Kidney (tissue), 14 donors: Measurements from ENCODE around the gene ENTPD2. TPM values are rescaled to one million over a fixed set of nuclear protein-coding genes. Genes with fewer than 3 reads are reported as not detected.

Source experiments
- DNase-seq, 5 donors: peaks; one replicate each; pipeline ENCODE4 v3.0.0-alpha.2; 2013 to 2020
- FAIRE-seq: peaks from 2 replicates; lab custom pipeline; 2012; peaks lifted over from hg19 to GRCh38; lab: Jason Lieb, UNC
- H3K27ac ChIP-seq, 2 donors: one replicate each; pipeline ENCODE4 v1.7.0; 2013; ENCODE audit warnings: low read depth in 2 of 2, low read length in 2 of 2, inconsistent platforms in 1 of 2
- H3K27me3 ChIP-seq: one replicate; pipeline ENCODE4 v1.7.1; 2013; ENCODE audit warnings: low read length, inconsistent platforms; ENCODE audit not compliant: control insufficient read depth, insufficient read depth
- H3K36me3 ChIP-seq, 3 donors: one replicate each; pipeline versions ENCODE4 v1.7.0 to v1.7.1; 2013; ENCODE audit warnings: low read length in 3 of 3, control low read depth in 1 of 3, inconsistent platforms in 1 of 3; ENCODE audit not compliant: insufficient read depth in 3 of 3, control insufficient read depth in 2 of 3
- H3K4me1 ChIP-seq, 3 donors: one replicate each; pipeline versions ENCODE4 v1.7.0 to v1.7.1; 2013; ENCODE audit warnings: low read length in 3 of 3, inconsistent platforms in 1 of 3, low read depth in 1 of 3; ENCODE audit not compliant: control insufficient read depth in 2 of 3, insufficient read depth in 2 of 3
- H3K4me3 ChIP-seq, 3 donors: one replicate each; pipeline versions ENCODE4 v1.7.0 to v1.8.1; 2013; ENCODE audit warnings: low read length in 3 of 3, control low read depth in 1 of 3, inconsistent platforms in 1 of 3
- H3K9ac ChIP-seq, 3 donors: one replicate each; pipeline versions ENCODE4 v1.7.0 to v1.7.1; 2013; ENCODE audit warnings: low read length in 3 of 3, control low read depth in 1 of 3, inconsistent platforms in 1 of 3
- H3K9me3 ChIP-seq, 3 donors: one replicate each; pipeline versions ENCODE4 v1.7.0 to v1.7.1; 2013; ENCODE audit warnings: low read length in 3 of 3, control low read depth in 1 of 3, inconsistent platforms in 1 of 3; ENCODE audit not compliant: control insufficient read depth in 2 of 3, insufficient read depth in 1 of 3
- CTCF ChIP-seq: IDR thresholded peaks from 3 replicates; pipeline ENCODE4 v1.5.1; 2012; ENCODE audit warnings: mild to moderate bottlenecking, moderate library complexity, borderline replicate concordance; ENCODE audit not compliant: insufficient read depth; ENCODE audit errors: extremely low read depth
- intact Hi-C: fragments of 100-400 bp; cut with DNase I; formaldehyde crosslinking; loops from one replicate; pipeline ENCODE4 v1.11.1; 2022
- polyA plus RNA-seq: library from polyadenylated mRNA; stranded (reverse); fragments of 350-450 nt; fragmentation: Illumina TruSeq; extraction: RNeasy Lipid Tissue Mini Kit (QIAGEN cat#74804); gene quantifications from one replicate; pipeline ENCODE4 v1.2.3, GENCODE V29; 2014; ENCODE audit warnings: low read depth, low replicate concordance; ENCODE audit not compliant: insufficient read depth
- total RNA-seq: library from RNA; stranded (reverse); fragmentation: NEBNext Ultra II Directional; extraction: Animal tissue kit (Norgen Biotek cat#: 25700); gene quantifications from one replicate; pipeline ENCODE4 v1.2.1, GENCODE V29; 2021
- donor health status: control.
- donor health status: control.
- donor health status: control.
- donor health status: control.
- donor health status: control.
- donor health status: DM: yes; HTN: yes; CAD: no.
- donor health status: Normal renal cell carcinoma (clear cell type).

Gene ENTPD2
- total and polyA plus RNA-seq, 2 donors from 2014 or later = 5.5 to 9.3 TPM

GRCh38 chr9:137097761-137098462 is 44.1 kb upstream of the ENTPD2 start:
- H3K4me3 ChIP-seq = no peak overlapping the region
- intact Hi-C loops = no loop called here
- no peak for TF ChIP-seq CTCF
- no peak overlapping the region for H3K27ac ChIP-seq
- FAIRE-seq (no peak), DNase-seq (no peak)
- no peaks in the 10 kb centered on the region for H3K9me3 ChIP-seq
- H3K27me3 ChIP-seq = no peaks in the 10 kb centered on the region
- no peak overlapping the region for H3K9ac ChIP-seq
- H3K4me1 ChIP-seq = no peaks in the 10 kb centered on the region
- peaks cover 11 to 34% (median 28%) of the 10 kb centered on the region in 3 donors for H3K36me3 ChIP-seq

- Histone ChIP-seq H3K9ac (no peak overlapping the region), H3K27me3 (no peaks in the 10 kb centered on the region), H3K36me3 (peaks cover 4 to 28% (median 19%) of the 10 kb centered on the region in 3 donors), H3K4me1 (no peaks in the 10 kb centered on the region), H3K9me3 (no peaks in the 10 kb centered on the region), H3K27ac (no peak overlapping the region), H3K4me3 (no peak overlapping the region)
- DNase-seq (no peak), FAIRE-seq (no peak)
- TF ChIP-seq CTCF = no peak
- intact Hi-C loops = no loop called here
Observed at GRCh38 chr9:137096785-137097546, 43.1 kb upstream of the ENTPD2 start.

- DNase-seq (no peak), FAIRE-seq (no peak)
- intact Hi-C loops = no loop called here
- no peak overlapping the region for H3K27ac ChIP-seq
- no peaks in the 10 kb centered on the region for H3K9me3 ChIP-seq
- peaks cover 2 to 21% (median 12%) of the 10 kb centered on the region in 3 donors for H3K36me3 ChIP-seq
- H3K4me1 ChIP-seq = no peaks in the 10 kb centered on the region
- H3K9ac ChIP-seq = no peak overlapping the region
- H3K4me3 ChIP-seq = no peak overlapping the region
- no peaks in the 10 kb centered on the region for H3K27me3 ChIP-seq
- no peak for TF ChIP-seq CTCF
Observed at GRCh38 chr9:137095664-137096517, 42.0 kb upstream of the ENTPD2 start.
